OCI-LY3 (cell line): ENCODE data around the gene RABL6.
"Not testable (repeated sequence)": the region's sequence is repeated elsewhere in the genome, so short reads cannot be mapped to it uniquely, and the experiment has no call there.

Experiments used
- H2AFZ ChIP-seq: fragments of 200-600, 300-600 bp; shearing (Covaris generic); 2 replicates; pipeline ENCODE4 v1.6.0; 2014; ENCODE audit warnings: antibody characterized with exemption, low read depth, low read length
- H3K27ac ChIP-seq: fragments of 200-600, 300-600 bp; sonication (generic); 2 replicates; pipeline ENCODE4 v1.5.1; 2014; ENCODE audit warnings: mild to moderate bottlenecking, low read length, moderate library complexity, mixed read lengths
- H3K27me3 ChIP-seq: fragments of 200-600, 300-600 bp; sonication (generic); 2 replicates; pipeline ENCODE4 v1.6.1; 2014; ENCODE audit warnings: low read depth, low read length, mixed read lengths
- H3K36me3 ChIP-seq: fragments of 200-600, 300-600 bp; sonication (generic); replicated peaks from 2 replicates; pipeline ENCODE3; 2014; ENCODE audit warnings: low read depth, low read length, mixed read lengths
- H3K4me1 ChIP-seq: fragments of 300-600, 200-600 bp; sonication (generic); 2 replicates; pipeline ENCODE4 v1.6.1; 2014; ENCODE audit warnings: low read length, mixed read lengths
- H3K4me2 ChIP-seq: fragments of 200-600, 300-600 bp; sonication (generic); 2 replicates; pipeline ENCODE4 v1.6.1; 2014; ENCODE audit warnings: low read length, mixed read lengths
- H3K4me3 ChIP-seq: fragments of 300-600, 200-600 bp; sonication (generic); 2 replicates; pipeline ENCODE4 v1.5.1; 2014; ENCODE audit warnings: antibody characterized with exemption, mild to moderate bottlenecking, low read length, moderate library complexity
- H3K79me2 ChIP-seq: fragments of 300-600, 200-600 bp; shearing (Covaris generic); 2 replicates; pipeline ENCODE4 v1.6.1; 2014; ENCODE audit warnings: mild to moderate bottlenecking, low read length, mixed read lengths
- H3K9ac ChIP-seq: fragments of 300-600, 200-600 bp; shearing (Covaris generic); 2 replicates; pipeline ENCODE4 v1.6.0; 2014; ENCODE audit warnings: mild to moderate bottlenecking, low read length, moderate library complexity
- H3K9me3 ChIP-seq: fragments of 200-600, 300-600 bp; shearing (Covaris generic); 2 replicates; pipeline ENCODE4 v1.6.1; 2014; ENCODE audit warnings: low read length, mixed read lengths; ENCODE audit not compliant: insufficient read depth
- H4K20me1 ChIP-seq: fragments of 200-600, 300-600 bp; sonication (generic); 2 replicates; pipeline ENCODE4 v1.6.1; 2016; ENCODE audit warnings: low read length, mixed read lengths; ENCODE audit not compliant: insufficient read depth
- CTCF ChIP-seq: fragments of 200-600, 300-600 bp; sonication (generic); IDR thresholded peaks from 2 replicates; pipeline ENCODE4 v1.5.1; 2014; ENCODE audit warnings: antibody characterized with exemption, low read length, low read depth
- EZH2phosphoT487 ChIP-seq: fragments of 200-600 bp; shearing (Covaris generic); IDR thresholded peaks from 2 replicates; pipeline ENCODE4 v1.6.1; 2018; ENCODE audit warnings: antibody characterized with exemption, mixed run types, low read depth

Gene RABL6

GRCh38 chr9:136762915-136763648 lies 44.7 kb upstream of the RABL6 start:
- TF ChIP-seq EZH2phosphoT487: no peak
- TF ChIP-seq CTCF: no peak
- Histone ChIP-seq H4K20me1 (no peaks in the 10 kb centered on the region), H3K27ac (no peak overlapping the region), H3K4me1 (peaks cover 24% of the 10 kb centered on the region), H3K4me2 (no peak overlapping the region), H3K9me3 (no peaks in the 10 kb centered on the region), H3K36me3 (no peaks in the 10 kb centered on the region), H3K9ac (no peak overlapping the region), H3K27me3 (peaks cover 14% of the 10 kb centered on the region), H3K79me2 (no peaks in the 10 kb centered on the region), H2AFZ (no peak overlapping the region), H3K4me3 (no peak overlapping the region)

GRCh38 chr9:136763649-136764035 lies 44.1 kb upstream of the RABL6 start:
- Histone ChIP-seq H2AFZ (no peak overlapping the region), H3K4me1 (peaks cover 25% of the 10 kb centered on the region), H3K27me3 (peaks cover 16% of the 10 kb centered on the region), H3K27ac (no peak overlapping the region), H3K9ac (no peak overlapping the region), H3K79me2 (no peaks in the 10 kb centered on the region), H3K36me3 (no peaks in the 10 kb centered on the region), H3K9me3 (no peaks in the 10 kb centered on the region), H4K20me1 (no peaks in the 10 kb centered on the region), H3K4me3 (no peak overlapping the region), H3K4me2 (no peak overlapping the region)
- TF ChIP-seq CTCF (no peak), EZH2phosphoT487 (no peak)

- Histone ChIP-seq H3K9ac (no peak within 1 kb of the TSS), H3K4me2 (peak within 1 kb of the TSS; percentile 72), H3K4me3 (peak within 1 kb of the TSS; percentile 68; the same call in 1 of the 2 replicates), H3K27ac (no peak within 1 kb of the TSS), H3K9me3 (no peaks in the 10 kb centered on the region), H3K4me1 (peaks cover 25% of the 10 kb centered on the region), H3K36me3 (no peaks in the 10 kb centered on the region), H4K20me1 (no peaks in the 10 kb centered on the region), H3K79me2 (no peaks in the 10 kb centered on the region), H3K27me3 (peaks cover 16% of the 10 kb centered on the region), H2AFZ (no peak within 1 kb of the TSS)
- TF ChIP-seq EZH2phosphoT487: no peak
- TF ChIP-seq CTCF: no peak
Observed at GRCh38 chr9:136764301-136764891, 43.4 kb upstream of the RABL6 start, which contains the start of gene LCN15. LCN15 (minus strand) TSS chr9:136764518; CDS start chr9:136764488, 30 bp downstream.

- Histone ChIP-seq H2AFZ (no peak overlapping the region), H3K4me2 (peak overlapping the region; percentile 72; the same call in 1 of the 2 replicates)
Observed at GRCh38 chr9:136765041-136765440, 42.7 kb upstream of the RABL6 start.

GRCh38 chr9:136765745-136766409 lies 41.9 kb upstream of the RABL6 start:
- H3K4me2 ChIP-seq: peak overlapping the region; percentile 72
- H4K20me1 ChIP-seq, H2AFZ ChIP-seq, H3K36me3 ChIP-seq, H3K79me2 ChIP-seq, H3K9me3 ChIP-seq, H3K9ac ChIP-seq: not testable (repeated sequence)
- H3K4me3 ChIP-seq: peak overlapping the region; percentile 68
- peaks cover 16% of the 10 kb centered on the region for H3K27me3 ChIP-seq
- peaks cover 25% of the 10 kb centered on the region for H3K4me1 ChIP-seq
- peak overlapping the region; percentile 42; the same call in 1 of the 2 replicates for H3K27ac ChIP-seq

More at GRCh38 chr9:136765041-136765440, 42.7 kb upstream of the RABL6 start:
- TF ChIP-seq CTCF: no peak
- no peak for TF ChIP-seq EZH2phosphoT487
- no peaks in the 10 kb centered on the region for H4K20me1 ChIP-seq
- H3K9ac ChIP-seq: no peak overlapping the region
- no peak overlapping the region for H3K27ac ChIP-seq
- no peak overlapping the region for H3K4me3 ChIP-seq
- no peaks in the 10 kb centered on the region for H3K9me3 ChIP-seq
- H3K36me3 ChIP-seq: no peaks in the 10 kb centered on the region
- peaks cover 16% of the 10 kb centered on the region for H3K27me3 ChIP-seq
- H3K79me2 ChIP-seq: no peaks in the 10 kb centered on the region
- H3K4me1 ChIP-seq: peaks cover 25% of the 10 kb centered on the region
